ENCODE measurements around the gene SRD5A1. TPM values are rescaled to one million over a fixed set of nuclear protein-coding genes. Genes with fewer than 3 reads are reported as not detected.

Gene SRD5A1
- total RNA-seq, 4 donors from 2014 or later = 3.5 to 11.5 (median 6.9) TPM

- Histone ChIP-seq H3K36me3 (no peaks in the 10 kb centered on the region), H3K27ac (no peak overlapping the region), H3K27me3 (peaks cover 0 to 27% of the 10 kb centered on the region in 2 donors), H3K4me3 (no peak overlapping the region), H3K9me3 (no peaks in the 10 kb centered on the region), H3K4me1 (peaks cover 0 to 18% (median 0%) of the 10 kb centered on the region in 4 donors)
- DNase-seq (ENCODE audit: low spot score in 2 of 2) = no peak
- TF ChIP-seq CTCF (IDR thresholded peaks at IDR 0.05) (no peak), EP300 (IDR thresholded peaks at IDR 0.05) (no peak), POLR2A (IDR thresholded peaks at IDR 0.05) (no peak)
- 85 to 90% methylated on average over 5 of the region's 5 CpGs for WGBS, 2 donors
These were observed 46.6 kb upstream of the SRD5A1 start for GRCh38 chr5:6586647-6587042.

GRCh38 chr5:6587171-6587570 is 46.1 kb upstream of the SRD5A1 start:
- TF ChIP-seq CTCF (IDR thresholded peaks at IDR 0.05) (no peak), POLR2A (IDR thresholded peaks at IDR 0.05) (no peak), EP300 (IDR thresholded peaks at IDR 0.05) (no peak)
- Histone ChIP-seq H3K27ac (no peak overlapping the region), H3K4me3 (no peak overlapping the region), H3K4me1 (peaks cover 0 to 17% (median 0%) of the 10 kb centered on the region in 4 donors), H3K9me3 (no peaks in the 10 kb centered on the region), H3K36me3 (no peaks in the 10 kb centered on the region), H3K27me3 (peaks cover 0 to 23% of the 10 kb centered on the region in 2 donors)
- DNase-seq (ENCODE audit: low spot score in 2 of 2) = no peak
- 82 to 86% methylated on average over 9 of the region's 9 CpGs for WGBS, 2 donors

- 82 to 85% methylated on average over 2 of the region's 2 CpGs for WGBS, 2 donors
- Histone ChIP-seq H3K9me3 (no peaks in the 10 kb centered on the region), H3K27me3 (no peaks in the 10 kb centered on the region), H3K4me1 (no peaks in the 10 kb centered on the region), H3K36me3 (peaks cover 0 to 4% (median 0%) of the 10 kb centered on the region in 3 donors), H3K27ac (no peak overlapping the region), H3K4me3 (no peak overlapping the region)
- TF ChIP-seq POLR2A (IDR thresholded peaks at IDR 0.05) = no peak
- TF ChIP-seq CTCF (IDR thresholded peaks at IDR 0.05) = no peak
- no peak for TF ChIP-seq EP300 (IDR thresholded peaks at IDR 0.05)
- DNase-seq (ENCODE audit: low spot score in 2 of 2) = no peak
These were observed 42.7 kb upstream of the SRD5A1 start for GRCh38 chr5:6590581-6590980.

GRCh38 chr5:6591671-6592288 is 41.5 kb upstream of the SRD5A1 start:
- no peaks in the 10 kb centered on the region for H3K9me3 ChIP-seq
- no peak for DNase-seq (ENCODE audit: low spot score in 2 of 2)
- H3K4me1 ChIP-seq = no peaks in the 10 kb centered on the region
- H3K36me3 ChIP-seq = peaks cover 0 to 16% (median 0%) of the 10 kb centered on the region in 3 donors
- TF ChIP-seq POLR2A (IDR thresholded peaks at IDR 0.05) (no peak), EP300 (IDR thresholded peaks at IDR 0.05) (no peak), CTCF (IDR thresholded peaks at IDR 0.05) (no peak)
- H3K27ac ChIP-seq = no peak overlapping the region
- 89 to 90% methylated on average over 12 of the region's 12 CpGs for WGBS, 2 donors
- H3K27me3 ChIP-seq = no peaks in the 10 kb centered on the region
- no peak overlapping the region for H3K4me3 ChIP-seq

GRCh38 chr5:6592601-6593000 is 40.6 kb upstream of the SRD5A1 start:
- H3K27me3 ChIP-seq = no peaks in the 10 kb centered on the region
- no peak for DNase-seq (ENCODE audit: low spot score in 2 of 2)
- TF ChIP-seq CTCF (IDR thresholded peaks at IDR 0.05) (no peak), POLR2A (IDR thresholded peaks at IDR 0.05) (no peak), EP300 (IDR thresholded peaks at IDR 0.05) (no peak)
- H3K36me3 ChIP-seq = peaks cover 0 to 24% (median 0%) of the 10 kb centered on the region in 3 donors
- no peaks in the 10 kb centered on the region for H3K9me3 ChIP-seq
- H3K4me1 ChIP-seq = no peaks in the 10 kb centered on the region
- no peak overlapping the region for H3K27ac ChIP-seq
- WGBS, 2 donors = 58 to 61% methylated on average over 3 of the region's 3 CpGs
- no peak overlapping the region for H3K4me3 ChIP-seq
